Measurements from ENCODE around the gene CLEC9A.

- TF ChIP-seq CTCF (IDR thresholded peaks at IDR 0.05; ENCODE audit: poor library complexity) = no peak
- no peak for TF ChIP-seq EZH2 (IDR thresholded peaks at IDR 0.05; ENCODE audit: borderline replicate concordance)
- no peak for TF ChIP-seq EZH2phosphoT487 (IDR thresholded peaks at IDR 0.05; ENCODE audit: low read depth, severe bottlenecking, unreplicated experiment)
These were observed 17.7 kb upstream of the CLEC9A start for GRCh38 chr12:10012630-10013330.

Measured in hepatocyte (in vitro differentiated cells).